GM10266 (cell line): ENCODE results near the gene STXBP5.

Experiments
- DNase-seq: peaks from one replicate; pipeline ENCODE4 v3.0.0; 2012; ENCODE audit errors: extremely low spot score
- CTCF ChIP-seq: IDR thresholded peaks from 2 replicates; pipeline ENCODE4 v1.5.1; 2012; ENCODE audit warnings: mild to moderate bottlenecking, low read depth; ENCODE audit not compliant: control insufficient read depth, insufficient read depth; ENCODE audit errors: missing control alignments

The STXBP5 gene

GRCh38 chr6:147159536-147160374 is 44.5 kb upstream of the STXBP5 start:
- DNase-seq, result no peak
- no peak for TF ChIP-seq CTCF

GRCh38 chr6:147160593-147160992 is 43.6 kb upstream of the STXBP5 start:
- DNase-seq, result no peak

GRCh38 chr6:147161253-147161973 is 42.8 kb upstream of the STXBP5 start:
- no peak for DNase-seq
- no peak for TF ChIP-seq CTCF

More at GRCh38 chr6:147160593-147160992, 43.6 kb upstream of the STXBP5 start:
- TF ChIP-seq CTCF, result no peak

GRCh38 chr6:147161974-147162495 is 42.2 kb upstream of the STXBP5 start:
- no peak for TF ChIP-seq CTCF
- DNase-seq, result no peak

GRCh38 chr6:147164761-147165160 is 39.5 kb upstream of the STXBP5 start:
- no peak for TF ChIP-seq CTCF
- DNase-seq, result no peak

GRCh38 chr6:147166360-147166944 is 37.8 kb upstream of the STXBP5 start:
- DNase-seq, result no peak
- TF ChIP-seq CTCF, result no peak
